ENCODE measurements around the gene ANXA11. TPM values are rescaled to one million over a fixed set of nuclear protein-coding genes. Genes with fewer than 3 reads are reported as not detected.

The ANXA11 gene
- total RNA-seq, 2 donors from 2014 or later, result 158 to 174 TPM

DNA sequence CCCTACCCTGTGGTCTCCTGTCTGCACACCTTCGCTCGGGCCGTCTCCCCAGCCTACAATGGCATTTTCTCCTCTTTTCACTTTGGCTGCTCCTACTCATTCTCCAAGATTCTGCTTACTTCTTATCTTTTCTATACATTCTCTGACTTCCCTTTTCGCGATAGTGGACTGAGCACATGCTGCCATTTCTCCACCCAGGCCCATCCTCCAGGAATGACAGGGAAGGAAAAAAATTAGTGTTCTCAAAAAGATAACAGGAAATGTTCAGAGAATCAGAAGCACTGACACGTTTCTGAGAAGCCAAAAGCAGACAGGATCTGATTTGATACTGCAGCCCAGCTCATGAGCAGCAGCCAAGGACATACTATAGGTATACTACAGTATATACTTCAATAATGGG, 6.4 kb upstream of the ANXA11 start:
- Histone ChIP-seq H3K4me3 (no peak overlapping the region), H3K27me3 (replicated peaks; ENCODE audit: insufficient read depth) (no peaks in the 10 kb centered on the region), H3K9me3 (no peaks in the 10 kb centered on the region), H3K27ac (no peak overlapping the region), H3K4me1 (replicated peaks) (peaks cover 4% of the 10 kb centered on the region), H3K36me3 (no peaks in the 10 kb centered on the region)
- intact Hi-C loops (cut with DNase I), result no loop called here
- WGBS, result 91% methylated on average over 6 of the region's 6 CpGs
- no peak for DNase-seq (ENCODE audit: low spot score)
- TF ChIP-seq POLR2A (IDR thresholded peaks at IDR 0.05), result no peak
- TF ChIP-seq, protein P1, sequence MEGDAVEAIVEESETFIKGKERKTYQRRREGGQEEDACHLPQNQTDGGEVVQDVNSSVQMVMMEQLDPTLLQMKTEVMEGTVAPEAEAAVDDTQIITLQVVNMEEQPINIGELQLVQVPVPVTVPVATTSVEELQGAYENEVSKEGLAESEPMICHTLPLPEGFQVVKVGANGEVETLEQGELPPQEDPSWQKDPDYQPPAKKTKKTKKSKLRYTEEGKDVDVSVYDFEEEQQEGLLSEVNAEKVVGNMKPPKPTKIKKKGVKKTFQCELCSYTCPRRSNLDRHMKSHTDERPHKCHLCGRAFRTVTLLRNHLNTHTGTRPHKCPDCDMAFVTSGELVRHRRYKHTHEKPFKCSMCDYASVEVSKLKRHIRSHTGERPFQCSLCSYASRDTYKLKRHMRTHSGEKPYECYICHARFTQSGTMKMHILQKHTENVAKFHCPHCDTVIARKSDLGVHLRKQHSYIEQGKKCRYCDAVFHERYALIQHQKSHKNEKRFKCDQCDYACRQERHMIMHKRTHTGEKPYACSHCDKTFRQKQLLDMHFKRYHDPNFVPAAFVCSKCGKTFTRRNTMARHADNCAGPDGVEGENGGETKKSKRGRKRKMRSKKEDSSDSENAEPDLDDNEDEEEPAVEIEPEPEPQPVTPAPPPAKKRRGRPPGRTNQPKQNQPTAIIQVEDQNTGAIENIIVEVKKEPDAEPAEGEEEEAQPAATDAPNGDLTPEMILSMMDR (IDR thresholded peaks at IDR 0.05), result no peak
- no peak for TF ChIP-seq POLR2AphosphoS5 (IDR thresholded peaks at IDR 0.05)

DNA sequence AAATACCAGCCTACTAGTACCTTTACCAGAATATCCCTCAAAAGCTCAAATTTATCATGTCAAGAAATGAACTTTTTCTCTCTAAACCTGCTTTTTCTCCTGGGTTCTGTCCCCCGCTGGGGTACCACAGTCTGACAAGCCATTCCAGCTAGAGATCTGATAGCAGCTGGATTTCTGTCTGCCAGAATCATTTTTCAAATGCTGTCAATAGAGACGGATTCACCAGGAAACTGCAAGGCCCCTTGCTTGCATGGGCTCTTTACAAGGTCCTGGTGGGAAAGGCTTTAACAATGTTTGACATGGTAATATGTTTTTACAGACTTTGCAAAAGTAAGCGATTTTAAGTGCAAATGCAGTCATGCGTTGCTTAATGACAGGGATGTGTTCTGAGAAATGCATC, 4.9 kb upstream of the ANXA11 start:
- Histone ChIP-seq H3K27ac (no peak overlapping the region), H3K4me3 (no peak overlapping the region), H3K9me3 (no peaks in the 10 kb centered on the region), H3K4me1 (replicated peaks) (peaks cover 9% of the 10 kb centered on the region), H3K27me3 (replicated peaks; ENCODE audit: insufficient read depth) (no peaks in the 10 kb centered on the region), H3K36me3 (no peaks in the 10 kb centered on the region)
- TF ChIP-seq, protein P1 (IDR thresholded peaks at IDR 0.05), result no peak
- TF ChIP-seq POLR2AphosphoS5 (IDR thresholded peaks at IDR 0.05), result no peak
- TF ChIP-seq POLR2A (IDR thresholded peaks at IDR 0.05), result no peak
- 84% methylated on average over 4 of the region's 4 CpGs for WGBS
- no peak for DNase-seq (ENCODE audit: low spot score)
- intact Hi-C loops (cut with DNase I), result no loop called here

DNA sequence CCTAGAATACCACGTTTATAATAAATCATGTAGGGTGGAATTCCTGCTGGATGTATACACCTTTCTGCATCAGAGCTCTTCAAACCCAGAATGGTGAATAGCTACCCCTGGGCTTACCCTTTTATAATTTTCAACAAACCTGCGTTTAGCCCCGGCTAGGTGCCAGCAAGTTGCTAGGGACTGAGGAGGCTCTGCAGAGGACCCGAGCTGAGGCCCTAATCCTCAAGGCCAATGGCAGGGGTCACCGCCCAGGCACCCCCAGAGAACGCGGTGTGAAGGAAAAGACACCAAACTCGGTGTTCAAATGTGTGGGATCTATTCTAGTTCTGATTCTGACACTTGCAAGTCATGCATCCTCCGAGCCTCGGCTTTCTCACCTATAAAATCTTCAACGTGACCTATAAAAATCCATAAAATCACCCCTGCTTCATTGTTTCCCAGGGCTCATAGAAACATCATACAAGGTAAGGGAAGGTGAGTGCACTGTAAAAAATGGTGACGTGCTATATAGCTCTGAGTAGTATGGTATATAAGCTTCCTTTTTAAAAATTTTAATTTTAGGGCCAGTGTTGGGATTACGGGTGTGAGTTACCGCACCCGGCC, 2.5 kb upstream of the ANXA11 start:
- no peaks in the 10 kb centered on the region for H3K27me3 ChIP-seq (replicated peaks; ENCODE audit: insufficient read depth)
- DNase-seq (ENCODE audit: low spot score), result no peak
- intact Hi-C loops (cut with DNase I), result loop anchor here (2.0 to 5.0 kb wide), 2 partner anchors 51 to 129 kb away; partner anchors contain the start of gene TMEM254
- peak overlapping the region; percentile 11 to 26 for H3K4me3 ChIP-seq
- H3K36me3 ChIP-seq, result no peaks in the 10 kb centered on the region
- H3K27ac ChIP-seq, result peak overlapping the region; percentile 95 to 97
- peaks cover 9% of the 10 kb centered on the region for H3K4me1 ChIP-seq (replicated peaks)
- no peaks in the 10 kb centered on the region for H3K9me3 ChIP-seq
- TF ChIP-seq, protein P1 (IDR thresholded peaks at IDR 0.05), result peak in 1 of 4 experiments; percentile 7
- TF ChIP-seq POLR2AphosphoS5 (IDR thresholded peaks at IDR 0.05), result no peak
- no peak for TF ChIP-seq POLR2A (IDR thresholded peaks at IDR 0.05)
- 48% methylated on average over 15 of the region's 15 CpGs for WGBS

DNA sequence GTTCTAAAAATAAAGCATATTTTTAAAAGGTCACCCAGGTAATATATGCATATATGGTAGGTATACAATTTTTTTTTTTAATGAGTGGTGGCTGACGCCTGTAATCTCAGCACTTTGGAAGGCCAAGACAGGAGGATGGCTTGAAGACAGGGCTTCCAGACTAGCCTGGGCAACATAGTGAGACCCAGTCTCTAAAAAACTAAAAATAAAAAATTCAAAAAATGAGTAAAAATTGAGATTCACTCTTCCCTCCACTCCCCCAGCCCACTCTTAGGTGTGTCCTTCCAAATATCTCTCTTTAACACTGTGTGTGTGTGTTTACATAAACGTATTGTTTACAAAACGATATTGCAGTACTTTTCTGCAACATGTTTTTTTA, 929 bp upstream of the ANXA11 start:
- no peaks in the 10 kb centered on the region for H3K36me3 ChIP-seq
- TF ChIP-seq POLR2A (IDR thresholded peaks at IDR 0.05) (no peak), POLR2AphosphoS5 (IDR thresholded peaks at IDR 0.05) (no peak)
- H3K27me3 ChIP-seq (replicated peaks; ENCODE audit: insufficient read depth), result no peaks in the 10 kb centered on the region
- intact Hi-C loops (cut with DNase I), result loop anchor here (2.0 to 5.0 kb wide), 2 partner anchors 49 to 127 kb away; partner anchors contain the start of gene TMEM254
- H3K27ac ChIP-seq, result peak overlapping the region; percentile 95 to 97
- 85% methylated on average over 3 of the region's 3 CpGs for WGBS
- no peaks in the 10 kb centered on the region for H3K9me3 ChIP-seq
- H3K4me3 ChIP-seq, result peak overlapping the region in 1 of 2 donors; percentile 91
- DNase-seq (ENCODE audit: low spot score), result no peak
- peaks cover 9% of the 10 kb centered on the region for H3K4me1 ChIP-seq (replicated peaks)

DNA sequence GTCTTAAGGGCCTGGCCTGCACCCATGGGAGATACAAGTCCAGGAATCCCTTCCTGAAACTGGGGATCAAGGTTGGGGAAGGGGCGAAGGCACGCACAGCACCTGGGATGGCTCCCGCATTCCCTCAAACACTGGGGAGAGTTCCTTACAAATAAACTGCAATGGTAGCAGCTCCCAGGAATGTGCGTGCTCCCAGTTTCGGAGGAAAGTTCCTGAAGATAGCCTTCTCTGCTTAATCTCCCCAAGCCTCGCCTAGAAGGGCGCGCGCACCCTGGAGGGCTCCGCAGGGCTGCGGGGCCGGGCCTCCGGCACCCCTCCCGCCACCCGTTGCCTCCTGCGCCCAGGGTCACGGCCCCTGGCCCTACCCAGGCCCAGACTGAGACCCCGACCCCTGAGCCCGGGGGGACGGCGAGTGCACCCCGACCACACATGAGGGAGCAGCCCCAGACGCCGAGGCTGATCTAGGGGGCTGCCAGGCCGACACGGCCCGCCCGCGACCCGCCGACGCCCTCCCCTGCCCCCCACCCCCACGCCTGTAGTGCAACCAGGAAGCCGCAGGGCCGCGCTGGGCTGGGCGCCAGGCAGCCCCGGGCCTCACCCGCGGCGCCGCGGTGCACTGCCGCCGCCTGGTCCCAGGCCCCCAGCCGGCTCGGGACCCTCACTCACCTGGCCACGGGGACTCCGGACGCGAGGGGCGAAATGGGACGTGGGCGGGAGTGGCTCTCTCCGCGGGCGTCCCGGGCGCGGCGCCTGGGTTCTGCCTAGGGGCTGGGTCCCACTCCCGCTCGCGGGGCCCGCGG, 460 bp downstream of the ANXA11 start:
- H3K9me3 ChIP-seq, result no peaks in the 10 kb centered on the region
- no peak for DNase-seq (ENCODE audit: low spot score)

More for the DNA sequence above, 460 bp downstream of the ANXA11 start:
- intact Hi-C loops (cut with DNase I), result loop anchor here (5.0 kb wide), 1 partner anchor 48 kb away; no protein-coding TSS in a partner anchor
- Histone ChIP-seq H3K27ac (peak overlapping the region; percentile 95 to 97), H3K4me1 (replicated peaks) (peaks cover 12% of the 10 kb centered on the region), H3K36me3 (no peaks in the 10 kb centered on the region), H3K27me3 (replicated peaks; ENCODE audit: insufficient read depth) (no peaks in the 10 kb centered on the region), H3K4me3 (peak overlapping the region; percentile 89 to 91)
- TF ChIP-seq, protein P1 (IDR thresholded peaks at IDR 0.05), result no peak
- TF ChIP-seq POLR2A (IDR thresholded peaks at IDR 0.05) (no peak), POLR2AphosphoS5 (IDR thresholded peaks at IDR 0.05) (no peak)
- WGBS, result under 1% methylated on average over 48 of the region's 66 CpGs

Measured in prostate gland (tissue), 2 donors.